K562 (cell line): ENCODE measurements around the gene PGM2L1.

Experiments used
- FOXA3 ChIP-seq, 2 experiments: fragments of 450-650 bp in 1 of 2; sonication (generic) in 1 of 2; formaldehyde crosslinking; IDR thresholded peaks in 1 of 2; conservative IDR thresholded peaks in 1 of 2; 2 replicates each; pipeline versions ENCODE4 v1.4.0 to v1.8.0; 2020 to 2022; ENCODE audit warnings: mild to moderate bottlenecking in 2 of 2, missing genetic modification reagents in 1 of 2
- NR1H2 ChIP-seq: sonication (generic); formaldehyde crosslinking; IDR thresholded peaks from 2 replicates; pipeline ENCODE4 v1.4.0; 2020; ENCODE audit warnings: mild to moderate bottlenecking, missing genetic modification reagents
- REST ChIP-seq, 2 experiments: fragments of 450-650 bp; formaldehyde crosslinking in 1 of 2; IDR thresholded peaks; 2 replicates each; pipeline versions ENCODE4 v1.4.0 to v1.6.1; 2014 to 2020; ENCODE audit warnings: mild to moderate bottlenecking in 2 of 2, borderline replicate concordance in 1 of 2, low read depth in 1 of 2
- YY1 ChIP-seq, 3 experiments: IDR thresholded peaks; 2 replicates each; pipeline ENCODE4 v1.6.1; 2011; ENCODE audit warnings: low read length in 2 of 3, mild to moderate bottlenecking in 2 of 3, moderate library complexity in 2 of 3, borderline replicate concordance in 1 of 3, control low read depth in 1 of 3, low read depth in 1 of 3; ENCODE audit not compliant: insufficient read depth in 3 of 3, insufficient replicate concordance in 2 of 3, control insufficient read depth in 1 of 3, insufficient read length in 1 of 3; ENCODE audit errors: extremely low read depth in 1 of 3
- ZNF780A ChIP-seq: fragments of 250-450 bp; sonication (Bioruptor Pico); IDR thresholded peaks from 2 replicates; pipeline ENCODE4 v1.5.0; 2021; ENCODE audit warnings: mild to moderate bottlenecking

DNA sequence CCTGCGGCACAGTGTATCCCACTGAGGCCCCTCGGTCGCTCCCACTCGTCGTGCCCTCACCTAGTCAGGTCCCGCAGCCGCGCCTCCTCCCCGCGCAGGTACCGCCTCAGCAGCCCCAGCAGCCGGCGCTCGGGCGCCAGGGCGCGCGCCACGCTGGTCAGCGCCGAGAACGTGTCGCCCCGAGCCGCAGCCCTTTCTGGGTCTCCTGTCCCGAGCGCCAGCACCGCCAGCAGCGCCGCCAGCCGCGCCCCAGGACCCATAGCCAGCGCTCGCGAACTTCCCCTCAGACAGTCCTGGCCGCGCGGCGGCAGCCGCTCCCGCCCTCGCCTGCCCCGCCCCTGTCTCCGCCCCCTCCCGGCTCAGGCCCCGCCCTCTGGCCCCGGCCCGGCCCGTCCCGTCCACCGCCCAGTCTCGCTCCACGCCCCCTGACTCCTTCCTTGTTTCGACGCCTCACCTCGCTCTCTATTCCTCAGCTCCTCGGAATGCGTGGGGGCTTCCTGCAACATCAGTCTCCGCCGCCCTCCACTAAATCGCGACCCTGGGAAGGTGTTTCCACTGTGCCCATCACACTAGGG is 86.8 kb downstream of the PGM2L1 start, which contains the start of gene P4HA3:
- no peak for TF ChIP-seq YY1 (IDR thresholded peaks at IDR 0.05; ENCODE audit: borderline replicate concordance in 1 of 3, control insufficient read depth in 1 of 3, extremely low read depth in 1 of 3, insufficient read depth in 3 of 3, insufficient read length in 1 of 3, insufficient replicate concordance in 2 of 3, low read depth in 1 of 3, low read length in 2 of 3)
- no peak for TF ChIP-seq ZNF780A
- TF ChIP-seq REST (IDR thresholded peaks at IDR 0.05; ENCODE audit: borderline replicate concordance): peak; percentile 19; the same call in 1 of the 2 replicates
- TF ChIP-seq REST (CRISPR knock-in tag; IDR thresholded peaks at IDR 0.05; ENCODE audit: low read depth): no peak
- no peak for TF ChIP-seq FOXA3 (CRISPR knock-in tag; conservative IDR thresholded peaks at IDR 0.05 in 1 of 2, IDR thresholded peaks at IDR 0.05 in 1 of 2)
- no peak for TF ChIP-seq NR1H2 (CRISPR knock-in tag)
